ENCODE data around the gene UBE2H.

GRCh38 chr7:129898007-129898406 lies 54.8 kb downstream of the UBE2H start:
- TF ChIP-seq CTCF (IDR thresholded peaks at IDR 0.05), result no peak
- no peak for TF ChIP-seq EZH2phosphoT487 (IDR thresholded peaks at IDR 0.05)
- no peak for TF ChIP-seq EZH2 (IDR thresholded peaks at IDR 0.05)

Data from neural progenitor cell (in vitro differentiated cells).